Hippocampal formation (tissue), 2 donors: ENCODE results near the gene NECAP2.
"Not testable (repeated sequence)": the region's sequence is repeated elsewhere in the genome, so short reads cannot be mapped to it uniquely, and the experiment has no call there.

Experiments used
- DNase-seq, 2 donors: peaks; one replicate each; lab custom pipeline; 2025; lab: John Stamatoyannopoulos, UW

Gene NECAP2

DNA sequence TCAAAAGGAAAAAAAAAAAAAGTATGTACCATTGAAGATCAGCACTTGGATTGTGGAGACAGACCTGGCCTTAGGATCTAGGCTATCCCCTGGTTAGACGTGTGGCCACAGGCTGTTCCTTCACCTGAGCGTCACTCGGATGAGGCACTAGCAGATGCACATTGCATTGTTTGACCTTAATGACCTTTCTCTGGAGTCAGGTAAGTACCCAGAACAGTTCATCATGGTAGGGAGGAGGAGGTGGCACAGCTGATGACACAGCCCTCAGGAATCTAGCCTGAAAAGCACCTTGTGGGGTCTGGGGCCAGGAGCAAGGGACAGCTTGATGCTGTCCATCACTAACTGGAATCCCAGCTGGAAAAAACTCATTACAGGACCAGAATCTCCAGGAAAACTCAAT, 21.2 kb downstream of the NECAP2 start:
- no peak for DNase-seq

DNA sequence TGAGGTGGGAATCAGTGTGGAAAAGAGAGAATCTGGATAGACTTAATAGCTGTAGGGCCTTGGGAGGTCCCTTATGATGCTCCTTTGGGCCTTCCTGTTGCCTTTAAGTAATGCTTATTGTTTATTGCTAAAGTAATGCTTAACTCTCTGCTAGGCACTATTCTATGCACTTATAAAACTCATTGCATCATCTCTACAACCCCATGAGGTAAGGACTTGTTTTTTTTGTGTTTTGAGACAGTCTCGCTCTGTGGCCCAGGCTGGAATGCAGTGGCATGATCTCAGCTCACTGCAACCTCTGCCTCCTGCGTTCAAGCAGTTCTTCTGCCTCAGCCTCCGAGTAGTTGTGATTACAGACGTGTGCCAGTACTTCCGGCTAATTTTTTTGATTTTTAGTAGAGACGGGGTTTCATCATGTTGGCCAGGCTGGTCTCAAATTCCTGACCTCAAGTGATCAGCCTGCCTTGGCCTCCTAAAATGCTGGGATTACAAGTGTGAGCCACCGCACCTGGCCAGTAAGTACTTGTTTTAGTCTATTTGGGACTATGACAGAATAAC, 22.3 kb downstream of the NECAP2 start:
- no peak for DNase-seq

DNA sequence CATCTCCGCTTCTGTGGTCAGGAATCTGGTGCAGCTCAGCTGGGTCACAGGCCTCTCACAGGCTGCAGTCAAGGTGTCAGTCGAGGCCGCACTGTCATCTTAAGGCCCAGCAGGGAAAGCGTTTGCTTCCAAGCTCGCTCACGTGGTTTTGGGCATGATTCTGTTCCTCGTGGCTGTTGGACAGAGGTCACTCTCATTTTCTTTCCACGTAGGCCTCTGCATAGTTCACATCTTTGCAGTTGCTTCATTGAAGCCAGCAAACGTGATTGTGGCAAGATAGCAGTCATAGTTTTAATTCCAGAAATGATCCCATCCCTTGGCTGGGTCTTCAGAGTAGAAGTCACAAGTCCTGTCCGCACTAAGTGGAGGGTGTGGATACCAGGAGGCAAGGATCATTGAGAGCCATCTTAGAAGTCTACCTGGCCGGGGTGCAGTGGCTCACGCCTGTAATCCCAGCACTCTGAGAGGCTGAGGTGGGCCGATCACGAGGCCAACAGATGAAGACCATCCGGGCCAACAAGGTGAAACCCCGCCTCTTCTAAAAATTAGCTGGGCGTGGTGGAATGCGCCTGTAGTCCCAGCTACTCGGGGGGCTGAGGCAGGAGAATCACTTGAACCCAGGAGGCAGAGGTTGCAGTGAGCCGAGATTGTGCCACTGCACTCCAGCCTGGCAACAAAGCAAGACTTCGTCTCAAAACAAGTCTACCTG, 24.5 kb downstream of the NECAP2 start:
- no peak for DNase-seq

DNA sequence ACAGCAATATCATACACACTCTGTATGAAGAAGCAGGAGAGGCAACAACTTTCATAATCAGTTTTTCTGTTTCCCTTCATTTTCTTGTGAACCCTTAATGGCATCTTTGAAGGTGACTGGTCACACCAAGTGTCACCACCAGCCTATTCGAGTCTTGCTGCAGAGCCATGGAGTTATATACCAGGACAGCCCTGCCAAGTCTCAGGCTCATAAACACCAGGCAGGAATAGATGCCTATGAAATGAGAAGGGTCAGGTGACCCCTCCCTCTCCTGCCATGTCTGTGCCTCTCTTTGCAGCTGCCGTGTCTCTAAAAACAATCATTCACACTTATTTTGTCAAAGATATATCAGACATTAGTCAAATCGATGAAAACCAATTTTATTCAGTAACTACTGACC, 28.0 kb downstream of the NECAP2 start:
- no peak for DNase-seq

DNA sequence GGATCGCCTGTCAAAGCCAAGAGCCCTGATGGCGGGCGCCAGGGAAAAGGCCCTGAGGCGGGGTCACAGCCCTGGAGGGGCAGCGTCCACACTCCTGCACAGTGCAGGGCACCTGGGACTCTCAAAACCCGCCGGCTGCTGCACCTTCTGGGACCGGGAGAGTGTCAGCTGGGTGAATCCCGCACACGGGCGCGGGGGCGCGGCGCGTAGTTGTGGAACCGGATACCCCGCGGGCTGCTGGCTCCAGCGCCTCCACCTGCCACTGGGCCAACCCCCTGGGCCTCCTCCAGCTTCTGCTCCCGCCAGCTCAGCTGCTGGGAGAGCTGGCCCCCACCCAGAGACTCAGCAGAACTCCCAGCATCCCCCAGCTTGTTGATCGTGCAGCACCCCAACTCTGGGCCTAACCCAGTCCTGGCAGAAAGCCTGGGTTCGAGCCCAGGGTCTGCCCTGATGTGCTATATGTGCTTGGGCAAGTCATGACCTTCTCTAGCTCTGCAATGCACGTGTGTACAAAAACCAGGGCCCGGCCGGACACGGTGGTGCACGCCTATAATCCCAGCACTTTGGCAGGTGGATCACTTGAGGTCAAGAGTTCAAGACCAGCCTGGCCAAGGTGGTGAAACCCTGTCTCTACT, 33.8 kb downstream of the NECAP2 start:
- no peak for DNase-seq

DNA sequence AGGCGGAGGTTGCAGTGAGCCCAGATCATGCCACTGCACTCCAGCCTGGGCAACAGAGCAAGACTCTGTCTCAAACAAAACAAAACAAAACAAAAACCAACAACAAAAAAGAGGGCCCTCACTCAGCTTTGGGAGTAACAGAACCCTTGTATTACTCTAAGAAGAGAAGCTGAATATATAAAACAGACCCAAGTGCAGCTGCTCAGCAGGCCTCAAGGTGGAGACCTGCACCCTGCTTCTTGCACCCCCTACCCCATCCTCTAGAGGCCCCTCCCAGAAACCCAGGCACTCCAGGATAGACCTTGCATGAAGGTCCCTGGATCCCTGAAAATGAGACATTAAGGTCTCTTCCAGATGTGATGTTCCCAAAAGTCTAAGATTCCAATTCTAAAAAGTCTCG, 34.4 kb downstream of the NECAP2 start:
- DNase-seq = not testable (repeated sequence)

DNA sequence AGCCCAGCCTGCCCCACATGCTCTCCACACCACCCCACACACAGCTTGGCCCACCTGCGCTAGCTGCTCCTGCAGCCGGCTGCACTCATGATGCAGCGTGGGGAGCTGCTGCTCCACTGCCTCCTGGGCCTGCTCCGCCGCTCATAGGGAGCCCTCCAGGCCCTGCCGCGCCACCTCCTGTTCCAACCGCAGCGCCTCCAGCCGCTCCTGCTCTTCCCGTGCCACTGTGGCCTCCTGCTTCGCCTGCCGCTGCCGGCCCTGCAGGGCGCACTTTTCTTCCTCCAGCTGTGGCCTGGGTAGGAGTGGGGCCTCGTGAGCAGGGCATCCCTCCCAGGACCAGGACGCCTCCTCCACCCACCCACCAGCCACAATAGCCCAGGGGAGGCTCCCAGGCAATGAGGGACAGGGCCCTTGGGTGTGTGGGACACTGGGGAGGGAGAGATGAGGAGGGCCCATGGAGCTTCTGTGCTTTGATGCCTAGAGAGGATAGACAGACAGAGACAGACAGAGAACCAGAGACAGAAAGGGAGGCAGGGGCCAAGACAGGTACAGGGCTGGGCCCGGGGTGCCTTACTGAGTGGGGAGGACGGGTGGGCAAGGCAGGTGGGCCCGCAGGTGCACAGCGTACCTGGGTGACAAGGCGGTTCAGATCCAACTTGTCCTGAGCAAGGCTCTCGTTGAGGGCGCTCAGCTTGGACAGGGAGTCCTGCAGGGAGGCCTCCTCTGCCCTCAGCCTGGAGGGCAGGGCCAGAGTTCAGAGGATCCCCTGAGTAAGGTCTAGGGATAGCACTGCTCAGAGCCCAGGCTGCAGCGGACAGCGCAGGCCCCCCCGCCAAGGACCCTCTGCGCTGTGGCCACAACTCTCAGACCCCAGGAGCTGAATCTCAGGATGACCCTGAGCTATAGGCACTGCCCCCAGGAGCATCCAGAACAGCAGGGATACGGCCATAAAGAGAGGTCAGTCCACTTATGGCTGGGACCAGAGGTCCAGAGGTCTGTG, 35.5 kb downstream of the NECAP2 start:
- DNase-seq = not testable (repeated sequence)

DNA sequence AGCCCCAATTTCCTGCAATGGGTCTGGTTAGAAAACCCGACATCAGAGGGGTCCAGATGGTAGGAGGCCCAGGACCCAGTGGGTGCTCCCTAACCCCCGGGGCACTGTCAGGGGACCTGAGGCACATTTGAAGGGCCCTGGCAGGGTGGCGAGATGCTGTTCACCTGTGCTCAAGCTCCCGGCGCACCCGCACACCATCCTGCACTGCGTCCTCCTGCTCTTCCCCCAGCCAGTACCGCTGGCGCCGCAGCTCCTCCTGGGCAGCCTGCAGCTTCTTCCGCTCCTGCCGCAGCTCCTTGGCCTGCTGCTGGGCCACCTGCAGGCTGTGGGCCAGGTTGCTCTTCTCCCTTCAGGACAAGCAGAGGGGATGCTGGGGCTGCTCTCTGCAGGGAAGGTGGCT, 37.6 kb downstream of the NECAP2 start:
- no peak for DNase-seq

DNA sequence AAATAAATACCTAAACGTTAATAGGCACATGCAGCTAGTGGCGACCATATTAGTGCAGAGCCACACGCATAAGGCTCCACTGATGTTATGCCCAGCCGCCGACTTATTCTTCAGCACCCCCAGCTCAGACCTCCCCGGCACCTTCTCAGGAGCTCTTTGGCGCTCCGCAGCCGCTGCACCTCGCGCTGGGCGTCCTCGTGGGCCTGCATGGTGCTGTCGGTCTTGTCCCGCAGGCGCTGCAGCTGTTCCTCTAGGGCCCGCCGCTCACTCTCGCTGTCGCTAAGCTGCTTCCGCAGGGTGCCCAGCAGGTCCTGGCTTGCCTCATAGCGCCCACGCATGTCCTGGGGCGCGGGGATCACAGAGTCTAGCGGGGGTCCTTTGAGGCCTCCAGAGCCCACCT, 42.6 kb downstream of the NECAP2 start:
- DNase-seq = not testable (repeated sequence)

DNA sequence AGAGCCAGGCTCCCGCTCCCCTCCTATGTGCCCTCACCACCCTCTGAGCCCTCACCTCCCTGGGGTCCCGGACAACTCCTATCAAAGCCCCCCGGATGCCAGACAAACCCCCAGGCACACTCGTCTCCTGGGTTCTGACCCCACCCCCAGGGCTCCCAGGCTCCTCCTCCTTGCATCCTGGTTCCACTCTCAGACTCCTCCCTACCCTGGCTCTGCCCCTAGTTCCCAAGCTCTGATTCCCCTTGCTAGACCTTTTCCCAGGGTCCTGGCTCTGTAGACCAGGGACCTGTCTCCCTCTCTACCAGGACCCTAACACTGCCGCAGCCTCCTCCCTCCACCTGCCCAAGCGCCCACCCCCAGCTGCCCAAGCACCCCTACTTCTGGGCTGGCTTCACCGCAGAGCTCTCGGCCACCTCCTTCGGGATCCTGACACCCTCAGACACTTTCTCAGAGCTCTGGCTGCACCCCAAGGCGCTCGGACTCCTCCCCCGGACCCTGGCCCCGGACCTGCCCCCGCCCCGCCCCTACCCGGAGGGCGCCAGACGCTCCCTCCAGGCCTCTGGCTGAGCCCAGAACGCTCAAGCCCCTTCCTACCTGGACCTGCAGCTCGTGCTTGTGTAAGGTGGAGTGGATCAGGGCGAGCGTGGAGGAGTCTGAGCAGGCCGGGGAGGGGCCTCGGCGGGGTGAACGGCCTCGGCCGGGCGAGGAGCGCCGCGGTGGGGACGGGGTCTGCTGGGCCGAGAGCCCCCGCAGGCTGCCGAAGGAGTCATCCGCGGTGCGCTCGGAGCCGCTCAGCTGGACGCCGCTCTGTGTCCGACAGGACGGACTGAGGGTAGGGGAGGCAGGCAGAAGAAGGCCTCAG, 43.3 kb downstream of the NECAP2 start:
- DNase-seq = not testable (repeated sequence)

DNA sequence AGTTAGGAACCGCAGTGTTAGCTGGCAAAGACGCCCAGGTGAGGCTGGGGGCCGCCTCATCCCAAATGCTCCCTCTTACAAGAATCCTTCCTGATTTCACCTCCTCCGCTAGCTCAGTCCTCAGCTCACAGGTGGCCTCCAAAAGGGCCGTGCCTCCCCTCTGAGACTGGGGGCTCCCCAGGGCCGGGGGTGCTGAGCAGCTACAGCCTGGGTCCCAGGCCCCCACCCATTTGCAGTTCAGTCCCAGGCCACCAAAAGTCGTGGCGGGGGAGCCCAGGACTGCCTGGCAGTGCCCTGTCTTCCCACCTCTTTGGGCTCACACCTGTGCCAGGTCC, 43.9 kb downstream of the NECAP2 start:
- no peak for DNase-seq

DNA sequence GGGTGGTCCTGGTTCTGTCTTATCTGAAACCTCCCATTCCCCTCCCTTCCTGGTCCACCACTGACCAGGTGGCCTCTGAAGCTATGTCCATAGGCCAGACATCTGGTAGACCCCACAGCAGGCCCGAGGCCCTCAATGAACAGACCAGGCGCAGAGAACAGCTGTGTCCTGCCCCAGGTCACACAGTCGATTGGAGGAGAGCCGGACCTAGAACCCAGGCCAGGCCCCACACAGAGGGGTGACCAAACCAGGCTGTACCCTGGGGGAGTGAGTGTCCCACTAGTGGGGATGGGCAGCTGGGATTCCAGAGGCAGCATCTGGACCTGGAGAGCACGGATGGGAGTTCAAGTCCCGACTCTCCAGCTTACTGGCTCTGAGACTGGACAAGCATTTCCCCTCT, 44.4 kb downstream of the NECAP2 start:
- DNase-seq = no peak

DNA sequence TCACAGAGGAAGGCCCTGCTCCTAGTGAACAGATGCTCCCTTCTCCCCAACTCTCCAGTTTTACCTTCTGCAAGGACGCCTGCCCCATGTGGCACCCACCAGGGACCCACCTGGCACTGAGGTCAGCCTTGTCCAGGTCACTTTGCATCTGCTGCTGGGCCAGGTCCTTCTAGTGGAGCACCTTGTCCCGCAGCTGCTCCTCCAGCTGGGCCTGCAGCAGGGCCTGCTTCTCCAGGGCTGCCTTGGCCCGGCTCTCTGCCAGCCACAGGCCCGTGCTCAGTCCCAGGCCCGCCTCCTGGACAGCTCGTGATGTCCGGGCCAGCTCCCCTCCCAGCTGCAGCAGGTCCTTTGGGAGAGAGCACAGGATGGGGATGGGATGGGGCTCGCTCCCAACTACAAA, 45.8 kb downstream of the NECAP2 start:
- DNase-seq = not testable (repeated sequence)

DNA sequence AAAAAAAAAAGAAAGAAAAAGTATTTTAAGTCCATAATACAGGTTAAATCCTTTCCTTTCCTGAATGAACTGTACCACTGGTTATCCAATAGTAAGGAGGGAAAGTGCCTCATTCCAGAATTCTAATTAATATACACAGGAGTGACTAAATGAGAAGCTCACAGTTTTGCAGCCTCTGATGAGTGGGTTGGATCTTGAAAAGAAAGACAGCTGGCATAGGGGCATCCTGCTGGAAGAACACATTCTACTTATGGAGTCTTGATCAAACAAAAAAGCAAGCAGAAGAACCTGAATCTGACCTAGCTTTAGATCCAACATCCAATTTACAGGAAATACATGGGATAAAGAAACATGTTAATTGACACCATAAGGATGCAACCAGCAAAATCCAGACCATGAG, 46.5 kb downstream of the NECAP2 start:
- DNase-seq = not testable (repeated sequence)

DNA sequence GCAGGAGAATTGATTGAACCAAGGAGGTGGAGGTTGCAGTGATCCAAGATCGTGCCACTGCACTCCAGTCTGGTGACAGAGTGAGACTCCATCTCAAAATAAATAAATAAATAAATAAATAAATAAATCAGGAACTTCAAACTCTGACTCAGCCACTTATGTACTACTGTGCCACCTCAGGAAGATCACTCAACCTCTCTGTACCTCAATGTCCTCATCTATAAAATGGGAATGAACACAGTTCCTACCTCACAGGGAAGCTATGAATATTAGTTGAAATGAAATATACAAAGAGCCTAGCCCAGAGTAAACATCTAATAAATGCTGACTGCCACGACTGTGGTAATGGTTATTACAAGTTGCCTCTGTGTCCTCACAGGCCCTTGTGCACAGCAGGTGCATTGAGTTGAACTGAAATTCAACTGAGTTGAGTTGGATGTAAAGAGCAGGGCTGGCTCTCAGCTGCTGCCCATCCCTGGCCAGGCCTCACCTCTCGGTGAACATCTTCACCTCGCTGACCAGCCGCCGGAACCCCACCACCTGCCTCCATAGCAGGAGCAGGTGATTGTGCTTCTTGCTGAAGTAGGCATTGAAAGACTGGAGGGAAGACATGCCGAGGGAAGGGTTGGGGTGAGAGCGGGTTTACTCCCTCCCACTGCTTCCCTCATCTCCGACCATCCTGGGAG, 48.8 kb downstream of the NECAP2 start:
- DNase-seq = not testable (repeated sequence)

DNA sequence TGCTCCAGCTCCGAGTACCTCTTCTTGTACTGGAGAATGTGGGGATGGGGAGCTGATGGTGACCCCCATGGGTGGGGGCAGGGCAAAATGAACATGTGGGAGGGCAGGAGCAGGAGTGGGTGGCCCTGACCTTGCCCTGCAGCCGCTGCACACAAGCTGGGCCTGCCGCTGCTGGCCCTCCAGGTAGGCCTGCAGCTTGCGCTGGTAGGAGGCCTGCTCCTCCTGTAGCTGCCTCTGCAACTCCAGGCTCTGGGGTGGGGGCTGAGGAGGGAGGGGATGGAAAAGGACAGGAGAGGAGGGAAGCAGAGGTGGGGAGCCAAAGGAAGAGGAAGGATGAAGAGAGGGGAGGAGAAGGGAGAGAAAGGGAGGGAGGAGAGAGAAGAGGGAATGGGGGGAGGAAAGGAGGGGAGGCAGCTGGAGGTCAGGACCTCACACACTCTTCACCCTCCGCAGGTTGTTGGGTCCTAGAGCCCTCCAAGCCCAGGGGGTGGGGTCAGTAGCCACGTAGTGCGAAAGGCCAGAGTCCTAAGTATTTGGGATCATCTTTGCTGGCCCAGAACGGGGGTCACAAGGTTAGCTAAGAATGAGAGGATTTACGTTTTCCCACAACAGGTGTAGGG, 50.6 kb downstream of the NECAP2 start:
- DNase-seq = no peak

DNA sequence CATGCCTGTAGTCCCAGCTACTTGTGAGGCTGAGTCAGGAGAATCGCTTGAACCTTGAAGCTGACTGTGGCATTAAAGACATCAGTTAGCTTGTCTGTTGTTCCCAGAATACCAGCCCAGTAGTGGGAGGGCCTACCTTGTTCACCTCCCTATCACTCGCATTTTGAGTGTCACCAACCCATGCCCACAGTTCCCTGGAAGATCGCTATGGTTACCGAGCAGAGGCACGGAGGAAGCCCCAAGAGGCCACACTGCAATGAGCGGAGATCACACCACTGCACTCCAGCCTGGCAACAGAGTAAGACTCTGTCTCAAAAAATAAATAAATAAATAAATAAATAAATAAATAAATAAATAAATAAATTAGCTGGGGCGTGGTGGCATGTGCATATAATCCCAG, 52.4 kb downstream of the NECAP2 start:
- DNase-seq = not testable (repeated sequence)

DNA sequence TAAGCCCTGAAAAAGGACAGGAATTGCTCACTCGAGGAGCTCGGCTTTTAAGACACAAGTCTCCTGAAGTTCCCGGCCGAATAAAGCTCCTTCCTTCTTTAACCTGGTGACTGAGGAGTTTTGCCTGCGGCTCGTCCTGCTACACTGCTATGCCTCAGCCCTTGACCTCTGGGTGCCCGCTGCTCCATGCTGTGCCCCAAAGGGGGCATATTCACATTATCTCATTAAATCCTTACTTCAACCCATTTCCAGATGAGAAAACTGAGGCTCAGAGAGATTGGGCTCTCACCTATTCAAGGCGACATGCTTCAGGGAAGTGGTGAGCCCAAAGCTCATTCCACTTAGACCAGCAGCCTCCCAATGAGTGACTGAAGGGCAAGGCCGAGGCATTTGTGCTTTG, 53.2 kb downstream of the NECAP2 start:
- DNase-seq = not testable (repeated sequence)

DNA sequence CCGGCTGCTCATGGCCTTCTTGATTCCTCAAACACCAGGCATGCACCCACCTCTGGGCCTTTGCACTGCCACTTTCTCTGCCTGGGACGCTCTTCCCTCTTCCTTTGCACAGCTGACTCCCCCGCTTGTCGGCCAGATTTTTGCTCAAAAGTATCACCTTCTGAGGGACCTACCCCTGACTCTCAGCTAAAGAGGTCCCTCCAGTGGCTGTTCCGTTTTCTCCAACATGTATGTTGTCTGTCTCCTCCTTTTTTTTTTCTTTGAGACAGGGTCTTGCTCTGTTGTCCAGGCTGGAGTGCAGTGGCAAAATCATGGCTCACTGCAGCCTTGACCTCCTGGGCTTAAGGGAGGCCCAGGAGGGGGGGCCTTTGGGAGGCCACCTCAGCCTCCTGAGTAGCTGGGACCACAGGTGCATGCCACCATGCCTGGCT, 57.0 kb downstream of the NECAP2 start:
- DNase-seq = not testable (repeated sequence)

DNA sequence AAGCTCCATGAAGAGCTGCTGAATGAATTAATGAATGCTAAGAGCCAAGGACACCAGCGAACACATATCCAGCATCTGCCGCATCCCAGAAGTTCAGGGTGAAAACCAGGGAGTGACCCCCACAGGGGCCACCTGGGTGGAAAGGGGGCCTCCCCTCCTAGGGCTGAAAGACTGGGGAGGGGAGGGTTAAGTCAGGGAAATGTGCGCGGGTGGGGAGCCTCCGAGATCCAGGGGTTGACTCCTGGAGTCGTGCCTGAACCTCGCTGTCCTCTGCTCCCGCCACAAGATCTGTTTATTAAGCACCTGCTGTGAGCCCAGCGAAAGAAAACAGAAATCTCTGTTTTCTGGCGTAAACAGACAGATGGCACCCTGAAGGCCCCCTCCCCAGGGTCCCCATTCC, 57.5 kb downstream of the NECAP2 start:
- DNase-seq = not testable (repeated sequence)
